ENCODE data around the gene PRR20B. TPM values are rescaled to one million over a fixed set of nuclear protein-coding genes. Genes with fewer than 3 reads are reported as not detected.
"Not testable (repeated sequence)": the region's sequence is repeated elsewhere in the genome, so short reads cannot be mapped to it uniquely, and the experiment has no call there.

Gene PRR20B
- total RNA-seq, result not detected
- long read RNA-seq, result 0 reads

GRCh38 chr13:57147188-57147587 lies at the start of gene PRR20B:
Gene PRR20B (plus strand): TSS chr13:57147488. CDS start chr13:57147875, 387 bp downstream.
- ATAC-seq; DNase-seq; intact Hi-C loops (cut with DNase I, micrococcal nuclease): not testable (repeated sequence)

- intact Hi-C loops (cut with DNase I, micrococcal nuclease), result no loop called here
- DNase-seq (no peak), ATAC-seq (no peak)
Measured at GRCh38 chr13:57114945-57115344, 32.3 kb upstream of the PRR20B start.

GRCh38 chr13:57123681-57124080 lies 23.6 kb upstream of the PRR20B start:
- DNase-seq (no peak), ATAC-seq (no peak)
- intact Hi-C loops (cut with DNase I, micrococcal nuclease), result no loop called here

GRCh38 chr13:57128909-57129308 lies 18.4 kb upstream of the PRR20B start:
- intact Hi-C loops (cut with DNase I, micrococcal nuclease), result no loop called here
- DNase-seq, result no peak
- no peak for ATAC-seq

GRCh38 chr13:57136093-57136492 lies 11.2 kb upstream of the PRR20B start:
- DNase-seq, result no peak
- intact Hi-C loops (cut with DNase I, micrococcal nuclease), result no loop called here
- no peak for ATAC-seq

GRCh38 chr13:57137585-57137984 lies 9.7 kb upstream of the PRR20B start:
- DNase-seq, result no peak
- intact Hi-C loops (cut with DNase I, micrococcal nuclease), result no loop called here
- peak; percentile 88 for ATAC-seq

- ATAC-seq (no peak), DNase-seq (no peak)
- intact Hi-C loops (cut with DNase I, micrococcal nuclease), result no loop called here
Measured at GRCh38 chr13:57138988-57139387, 8.3 kb upstream of the PRR20B start.

- DNase-seq; ATAC-seq; intact Hi-C loops (cut with DNase I, micrococcal nuclease): not testable (repeated sequence)
Measured at GRCh38 chr13:57139781-57140180, 7.5 kb upstream of the PRR20B start.

- ATAC-seq; DNase-seq; intact Hi-C loops (cut with DNase I, micrococcal nuclease): not testable (repeated sequence)
Measured at GRCh38 chr13:57140235-57140968, 6.9 kb upstream of the PRR20B start, which contains the start of gene PRR20A. Gene PRR20A (plus strand): TSS chr13:57140918. CDS start chr13:57141305, 387 bp downstream.

- DNase-seq; ATAC-seq; intact Hi-C loops (cut with DNase I, micrococcal nuclease): not testable (repeated sequence)
Measured at GRCh38 chr13:57148106-57148505, 818 bp downstream of the PRR20B start.

- not testable (repeated sequence) for DNase-seq, ATAC-seq
Measured at GRCh38 chr13:57153761-57154160, 6.5 kb downstream of the PRR20B start, which contains the start of gene PRR20C. Gene PRR20C (plus strand): TSS chr13:57154061. CDS start chr13:57154448, 387 bp downstream.

GRCh38 chr13:57160332-57160731 lies 13.0 kb downstream of the PRR20B start, which contains the start of gene PRR20D:
Gene PRR20D (plus strand): TSS chr13:57160632. CDS start chr13:57161019, 387 bp downstream.
- DNase-seq; ATAC-seq; intact Hi-C loops (cut with DNase I, micrococcal nuclease): not testable (repeated sequence)

More at GRCh38 chr13:57153761-57154160, 6.5 kb downstream of the PRR20B start, which contains the start of gene PRR20C:
- intact Hi-C loops (cut with DNase I, micrococcal nuclease), result not testable (repeated sequence)

- DNase-seq; ATAC-seq; intact Hi-C loops (cut with DNase I, micrococcal nuclease): not testable (repeated sequence)
Measured at GRCh38 chr13:57166897-57167296, 19.6 kb downstream of the PRR20B start, which contains the start of gene PRR20E. Gene PRR20E (plus strand): TSS chr13:57167197. CDS start chr13:57167584, 387 bp downstream.

- no peak for DNase-seq
- intact Hi-C loops (cut with DNase I, micrococcal nuclease), result no loop called here
- no peak for ATAC-seq
Measured at GRCh38 chr13:57191667-57192066, 44.4 kb downstream of the PRR20B start.

Other genes starting within 250 kb of the PRR20B start
- not detected for gene PRR20A, start 6.6 kb upstream of the PRR20B start, total RNA-seq
- gene PRR20C, start 6.6 kb downstream of the PRR20B start, total RNA-seq, result not detected
- gene PRR20D, start 13.1 kb downstream of the PRR20B start, total RNA-seq, result not detected
- not detected for gene PRR20E, start 19.7 kb downstream of the PRR20B start, total RNA-seq

All from left colon (tissue), 2 donors.